HepG2 (cell line): Measurements from ENCODE around the gene CA9. TPM values are rescaled to one million over a fixed set of nuclear protein-coding genes. Genes with fewer than 3 reads are reported as not detected.
A peak's percentile ranks its signal among the peaks of the same experiment; 100 is the strongest.

Experiments used
- ATF7-NPFF ChIP-seq: sonication (generic); formaldehyde crosslinking; IDR thresholded peaks from 2 replicates; pipeline ENCODE4 v1.8.1; 2023; ENCODE audit warnings: mild to moderate bottlenecking, low read depth, missing genetic modification reagents, moderate library complexity
- CCDC6 ChIP-seq: sonication (generic); formaldehyde crosslinking; IDR thresholded peaks from 2 replicates; pipeline ENCODE4 v1.8.1; 2022; ENCODE audit warnings: mild to moderate bottlenecking, missing genetic modification reagents, moderate library complexity
- EP300 ChIP-seq, 3 experiments: sonication (generic) in 1 of 3; formaldehyde crosslinking in 1 of 3; IDR thresholded peaks; 2 replicates each; pipeline versions ENCODE4 v1.5.1 to v1.6.1; 2011 to 2020; ENCODE audit warnings: low read depth in 2 of 3, low read length in 2 of 3, borderline replicate concordance in 1 of 3, improper control_type of control experiment in 1 of 3, mild to moderate bottlenecking in 1 of 3, missing genetic modification reagents in 1 of 3, moderate library complexity in 1 of 3
- FOSL2 ChIP-seq: sonication (generic); formaldehyde crosslinking; IDR thresholded peaks from 2 replicates; pipeline ENCODE4 v1.4.0; 2020; ENCODE audit warnings: missing genetic modification reagents
- GABPA ChIP-seq, 2 experiments: IDR thresholded peaks; 2 replicates each; pipeline ENCODE4 v1.6.1; 2011 to 2016; ENCODE audit warnings: low read depth in 2 of 2, low read length in 1 of 2, missing biosample characterization in 1 of 2, missing genetic modification characterization in 1 of 2
- GABPB1 ChIP-seq: IDR thresholded peaks from 2 replicates; pipeline ENCODE4 v1.6.1; 2016; ENCODE audit warnings: mild to moderate bottlenecking, missing genetic modification reagents, moderate library complexity, missing compliant biosample characterization
- HDAC2 ChIP-seq: sonication (generic); formaldehyde crosslinking; IDR thresholded peaks from 2 replicates; pipeline ENCODE4 v1.4.0; 2020; ENCODE audit warnings: missing genetic modification reagents
- NFE2L2 ChIP-seq: fragments of 150-350 bp; IDR thresholded peaks from 2 replicates; pipeline ENCODE4 v1.6.1; 2014; ENCODE audit warnings: low read length
- NR2F6 ChIP-seq, 2 experiments: IDR thresholded peaks; 2 replicates each; pipeline ENCODE4 v1.6.1; 2016; ENCODE audit warnings: antibody characterized with exemption in 1 of 2, mild to moderate bottlenecking in 1 of 2
- PITX1 ChIP-seq: sonication (generic); formaldehyde crosslinking; IDR thresholded peaks from 2 replicates; pipeline ENCODE4 v1.5.1; 2020; ENCODE audit warnings: mild to moderate bottlenecking, missing genetic modification reagents
- REPIN1 ChIP-seq: sonication (generic); formaldehyde crosslinking; IDR thresholded peaks from 2 replicates; pipeline ENCODE4 v1.8.0; 2022; ENCODE audit warnings: missing genetic modification reagents, low read depth, mild to moderate bottlenecking, borderline replicate concordance
- SAFB2 ChIP-seq: sonication (generic); formaldehyde crosslinking; IDR thresholded peaks from 2 replicates; pipeline ENCODE4 v1.5.1; 2020; ENCODE audit warnings: missing genetic modification reagents, low read depth, mild to moderate bottlenecking, borderline replicate concordance
- TEAD3 ChIP-seq: optimal IDR thresholded peaks from 2 replicates; pipeline ENCODE3; 2016; ENCODE audit warnings: borderline replicate concordance
- YEATS4 ChIP-seq: sonication (generic); formaldehyde crosslinking; IDR thresholded peaks from 2 replicates; pipeline ENCODE4 v1.4.0; 2020; ENCODE audit warnings: missing genetic modification reagents, borderline replicate concordance
- ZFY ChIP-seq: sonication (generic); formaldehyde crosslinking; IDR thresholded peaks from 2 replicates; pipeline ENCODE4 v1.4.0; 2020; ENCODE audit warnings: missing genetic modification reagents
- ZNF264 ChIP-seq: sonication (generic); formaldehyde crosslinking; IDR thresholded peaks from 2 replicates; pipeline ENCODE4 v1.4.0; 2020; ENCODE audit warnings: missing genetic modification reagents
- ZNF329 ChIP-seq: sonication (generic); formaldehyde crosslinking; IDR thresholded peaks from 2 replicates; pipeline ENCODE4 v1.9.0; 2021; ENCODE audit warnings: low read depth, mild to moderate bottlenecking, missing genetic modification reagents
- ZNF577 ChIP-seq: sonication (generic); formaldehyde crosslinking; IDR thresholded peaks from 2 replicates; pipeline ENCODE4 v1.4.0; 2020; ENCODE audit warnings: mild to moderate bottlenecking, low read depth, missing genetic modification reagents, borderline replicate concordance
- ZNF720 ChIP-seq: sonication (generic); formaldehyde crosslinking; IDR thresholded peaks from 2 replicates; pipeline ENCODE4 v1.4.0; 2020; ENCODE audit warnings: missing genetic modification reagents
- ZNF749 ChIP-seq: sonication (generic); formaldehyde crosslinking; IDR thresholded peaks from 2 replicates; pipeline ENCODE4 v1.8.0; 2022; ENCODE audit warnings: mild to moderate bottlenecking, missing genetic modification reagents, moderate library complexity, borderline replicate concordance
- ZNF768 ChIP-seq: sonication (generic); formaldehyde crosslinking; IDR thresholded peaks from 2 replicates; pipeline ENCODE4 v1.4.0; 2020; ENCODE audit warnings: missing genetic modification reagents
- polyA plus RNA-seq, 8 experiments: library from polyadenylated mRNA; depleted of rRNA in 3 of 8; stranded (reverse) in 7 of 8; unstranded in 1 of 8; fragments of >200 nt; fragmentation: Illumina TruSeq in 4 of 8; extraction: Trizol in 4 of 8; gene quantifications; 2 replicates each; pipeline versions ENCODE4 v1.2.1 to v1.2.3, GENCODE V29; 2011 to 2016; ENCODE audit warnings: low read depth in 4 of 8, missing spikeins in 1 of 8, mixed read lengths in 1 of 8; ENCODE audit not compliant: insufficient read depth in 1 of 8
- total RNA-seq, 5 experiments: library from RNA; depleted of rRNA; stranded (reverse); fragments of >200 nt; fragmentation: Illumina TruSeq; extraction: Trizol; gene quantifications; 2 replicates each; pipeline ENCODE4 v1.2.3, GENCODE V29; 2016; ENCODE audit warnings: low read depth in 1 of 5
- TF ChIP-seq, protein P1 (sequence below): IDR thresholded peaks from 2 replicates; pipeline ENCODE4 v1.6.1; 2016; ENCODE audit warnings: mild to moderate bottlenecking, missing biosample characterization, missing genetic modification reagents
- TF ChIP-seq, protein P2 (sequence below): sonication (generic); formaldehyde crosslinking; conservative IDR thresholded peaks from 2 replicates; pipeline ENCODE4 v1.4.0; 2020; ENCODE audit warnings: missing genetic modification reagents
- TF ChIP-seq, protein P3 (sequence below): IDR thresholded peaks from 2 replicates; pipeline ENCODE4 v1.6.1; 2018; ENCODE audit warnings: missing genetic modification reagents, mild to moderate bottlenecking, missing compliant biosample characterization
- TF ChIP-seq, protein P4 (sequence below): IDR thresholded peaks from 2 replicates; pipeline ENCODE4 v1.6.1; 2016; ENCODE audit warnings: missing genetic modification reagents, missing compliant biosample characterization

CA9 gene
- total and polyA plus RNA-seq, 2 of the 13 experiments (the other 11 are each of a cell fraction or from before 2014, with no cell fraction given) = 0.13 to 152 TPM

DNA sequence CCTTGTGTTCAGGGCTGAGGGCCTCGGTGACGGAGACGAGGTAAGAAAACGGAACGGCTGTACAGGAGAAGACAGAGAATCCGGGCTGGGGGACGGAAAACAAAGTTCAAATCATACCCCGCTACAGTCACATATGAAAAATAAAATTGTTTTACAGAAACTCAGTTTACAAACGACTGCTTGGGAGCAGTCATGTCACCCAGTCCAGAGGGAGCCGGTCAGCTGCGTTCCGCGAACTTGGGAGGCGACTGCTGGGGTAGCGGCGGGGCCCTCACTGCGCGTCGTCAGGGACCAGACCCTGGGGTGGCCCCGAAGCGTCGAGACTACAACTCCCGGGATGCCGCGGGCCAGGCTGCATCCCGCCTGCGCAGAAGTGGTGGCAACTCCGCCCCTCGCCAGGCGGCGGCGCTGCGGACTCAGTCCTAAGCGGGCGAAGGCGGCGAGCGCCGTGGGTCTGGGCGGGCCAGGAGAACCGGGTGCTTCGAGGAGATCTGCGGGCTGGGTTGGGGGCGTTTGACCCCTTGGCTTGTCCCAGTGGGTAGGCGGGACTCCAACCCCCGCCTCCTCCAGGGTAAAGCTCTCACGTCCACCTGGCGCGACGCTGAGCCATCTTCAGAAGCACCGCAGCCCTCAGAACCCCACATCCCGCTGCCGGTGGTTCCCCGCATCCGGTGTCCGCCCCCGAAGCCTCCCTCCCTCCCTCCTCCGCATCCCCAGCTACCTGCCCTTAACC, 27.0 kb upstream of the CA9 start (continued):
- TF ChIP-seq REPIN1 (peak; percentile 72; the same call in 1 of the 2 replicates), EP300 (IDR thresholded peaks at IDR 0.05; ENCODE audit: low read depth in 2 of 2, low read length in 2 of 2) (no peak), EP300 (CRISPR knock-in tag; IDR thresholded peaks at IDR 0.05; ENCODE audit: borderline replicate concordance) (no peak), TEAD3 (CRISPR knock-in tag) (peak; percentile 65), HDAC2 (peak; percentile 57), YEATS4 (CRISPR knock-in tag) (peak; percentile 75; the same call in 1 of the 2 replicates), CCDC6 (0 out of 2 replicates have a peak, but pooled peaks have one; percentile 61), ATF7-NPFF (CRISPR knock-in tag) (peak; percentile 79; the same call in 1 of the 2 replicates), NFE2L2 (no peak), FOSL2 (CRISPR knock-in tag) (peak; percentile 28; the same call in 1 of the 2 replicates), ZNF264 (CRISPR knock-in tag) (no peak), ZNF577 (CRISPR knock-in tag) (no peak), ZNF329 (CRISPR knock-in tag) (peak; percentile 79), ZNF749 (CRISPR knock-in tag) (no peak), SAFB2 (CRISPR knock-in tag) (peak; percentile 28; the same call in 1 of the 2 replicates), GABPB1 (CRISPR knock-in tag) (peak; percentile 92), NR2F6 (IDR thresholded peaks at IDR 0.05) (no peak), NR2F6 (CRISPR knock-in tag; IDR thresholded peaks at IDR 0.05) (peak; percentile 40; the same call in 1 of the 2 replicates), ZFY (peak; percentile 92), PITX1 (CRISPR knock-in tag) (0 out of 2 replicates have a peak, but pooled peaks have one; percentile 17), ZNF720 (no peak), GABPA (IDR thresholded peaks at IDR 0.05; ENCODE audit: low read depth, low read length) (peak; percentile 52), GABPA (CRISPR knock-in tag; IDR thresholded peaks at IDR 0.05; ENCODE audit: low read depth) (peak; percentile 61), ZNF768 (CRISPR knock-in tag) (peak; percentile 59; the same call in 1 of the 2 replicates)
- TF ChIP-seq, protein P1, sequence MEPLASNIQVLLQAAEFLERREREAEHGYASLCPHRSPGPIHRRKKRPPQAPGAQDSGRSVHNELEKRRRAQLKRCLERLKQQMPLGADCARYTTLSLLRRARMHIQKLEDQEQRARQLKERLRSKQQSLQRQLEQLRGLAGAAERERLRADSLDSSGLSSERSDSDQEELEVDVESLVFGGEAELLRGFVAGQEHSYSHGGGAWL (CRISPR knock-in tag) = peak; percentile 47; the same call in 1 of the 2 replicates
- TF ChIP-seq, protein P2, sequence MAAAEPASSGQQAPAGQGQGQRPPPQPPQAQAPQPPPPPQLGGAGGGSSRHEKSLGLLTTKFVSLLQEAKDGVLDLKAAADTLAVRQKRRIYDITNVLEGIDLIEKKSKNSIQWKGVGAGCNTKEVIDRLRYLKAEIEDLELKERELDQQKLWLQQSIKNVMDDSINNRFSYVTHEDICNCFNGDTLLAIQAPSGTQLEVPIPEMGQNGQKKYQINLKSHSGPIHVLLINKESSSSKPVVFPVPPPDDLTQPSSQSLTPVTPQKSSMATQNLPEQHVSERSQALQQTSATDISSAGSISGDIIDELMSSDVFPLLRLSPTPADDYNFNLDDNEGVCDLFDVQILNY (CRISPR knock-in tag) = 0 out of 2 replicates have a peak, but pooled peaks have one; percentile 22
- TF ChIP-seq, protein P3, sequence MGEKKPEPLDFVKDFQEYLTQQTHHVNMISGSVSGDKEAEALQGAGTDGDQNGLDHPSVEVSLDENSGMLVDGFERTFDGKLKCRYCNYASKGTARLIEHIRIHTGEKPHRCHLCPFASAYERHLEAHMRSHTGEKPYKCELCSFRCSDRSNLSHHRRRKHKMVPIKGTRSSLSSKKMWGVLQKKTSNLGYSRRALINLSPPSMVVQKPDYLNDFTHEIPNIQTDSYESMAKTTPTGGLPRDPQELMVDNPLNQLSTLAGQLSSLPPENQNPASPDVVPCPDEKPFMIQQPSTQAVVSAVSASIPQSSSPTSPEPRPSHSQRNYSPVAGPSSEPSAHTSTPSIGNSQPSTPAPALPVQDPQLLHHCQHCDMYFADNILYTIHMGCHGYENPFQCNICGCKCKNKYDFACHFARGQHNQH (CRISPR knock-in tag) = 0 out of 2 replicates have a peak, but pooled peaks have one; percentile 47
- TF ChIP-seq, protein P4, sequence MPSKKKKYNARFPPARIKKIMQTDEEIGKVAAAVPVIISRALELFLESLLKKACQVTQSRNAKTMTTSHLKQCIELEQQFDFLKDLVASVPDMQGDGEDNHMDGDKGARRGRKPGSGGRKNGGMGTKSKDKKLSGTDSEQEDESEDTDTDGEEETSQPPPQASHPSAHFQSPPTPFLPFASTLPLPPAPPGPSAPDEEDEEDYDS (CRISPR knock-in tag) = 0 out of 2 replicates have a peak, but pooled peaks have one; percentile 49
